ENCODE measurements around the gene MACF1.
"Not testable (repeated sequence)": the region's sequence is repeated elsewhere in the genome, so short reads cannot be mapped to it uniquely, and the experiment has no call there.

DNA sequence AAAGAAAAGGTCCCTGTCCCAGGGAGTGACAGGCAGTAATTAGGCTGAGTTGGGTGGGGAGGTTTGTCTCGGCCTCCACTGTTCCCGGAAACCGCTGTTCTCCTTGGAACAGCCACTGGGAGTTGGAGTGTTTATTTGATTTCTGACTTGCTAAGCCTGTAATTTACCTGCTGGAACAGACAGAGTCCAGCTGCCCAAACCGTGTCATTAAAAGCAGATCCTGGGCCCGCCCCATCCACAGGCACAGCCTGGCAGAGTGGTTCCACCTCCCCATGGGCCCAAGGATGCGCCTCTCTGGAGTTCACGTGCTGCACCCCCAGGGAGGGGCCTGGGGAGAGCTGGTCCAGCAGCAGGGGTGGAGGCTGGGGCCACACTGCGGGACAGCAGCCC lies 322.7 kb downstream of the MACF1 start:
- not testable (repeated sequence) for TF ChIP-seq POLR2A (IDR thresholded peaks at IDR 0.05)
- TF ChIP-seq, protein P1, sequence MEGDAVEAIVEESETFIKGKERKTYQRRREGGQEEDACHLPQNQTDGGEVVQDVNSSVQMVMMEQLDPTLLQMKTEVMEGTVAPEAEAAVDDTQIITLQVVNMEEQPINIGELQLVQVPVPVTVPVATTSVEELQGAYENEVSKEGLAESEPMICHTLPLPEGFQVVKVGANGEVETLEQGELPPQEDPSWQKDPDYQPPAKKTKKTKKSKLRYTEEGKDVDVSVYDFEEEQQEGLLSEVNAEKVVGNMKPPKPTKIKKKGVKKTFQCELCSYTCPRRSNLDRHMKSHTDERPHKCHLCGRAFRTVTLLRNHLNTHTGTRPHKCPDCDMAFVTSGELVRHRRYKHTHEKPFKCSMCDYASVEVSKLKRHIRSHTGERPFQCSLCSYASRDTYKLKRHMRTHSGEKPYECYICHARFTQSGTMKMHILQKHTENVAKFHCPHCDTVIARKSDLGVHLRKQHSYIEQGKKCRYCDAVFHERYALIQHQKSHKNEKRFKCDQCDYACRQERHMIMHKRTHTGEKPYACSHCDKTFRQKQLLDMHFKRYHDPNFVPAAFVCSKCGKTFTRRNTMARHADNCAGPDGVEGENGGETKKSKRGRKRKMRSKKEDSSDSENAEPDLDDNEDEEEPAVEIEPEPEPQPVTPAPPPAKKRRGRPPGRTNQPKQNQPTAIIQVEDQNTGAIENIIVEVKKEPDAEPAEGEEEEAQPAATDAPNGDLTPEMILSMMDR (IDR thresholded peaks at IDR 0.05): not testable (repeated sequence)
